PC-3 (cell line): ENCODE data around the gene ZNF544. TPM values are rescaled to one million over a fixed set of nuclear protein-coding genes. Genes with fewer than 3 reads are reported as not detected.

Source experiments
- ATAC-seq: fragments of 200-7000 bp; cut with Tn5 transposase; 2 replicates; pipeline ENCODE4 v1.9.1; 2020; ENCODE audit warnings: mild to moderate bottlenecking, moderate library complexity
- BruUV-seq: library from RNA; stranded (reverse); fragments of 400-500 nt; replicated peaks from 2 replicates; lab custom pipeline; 2021; lab: Mats Ljungman, UMichigan
- CTCF ChIA-PET: fragments of 300-600 bp; sonication (Branson Sonifier 250); formaldehyde crosslinking; loops from one replicate; lab custom pipeline; 2022; ENCODE audit warnings: antibody characterized with exemption; lab: Charles Lee
- POLR2A ChIA-PET: fragments of 300-600 bp; sonication (Branson Sonifier 250); formaldehyde crosslinking; loops from one replicate; lab custom pipeline; 2022; ENCODE audit warnings: antibody characterized with exemption; ENCODE audit not compliant: unreplicated experiment; lab: Charles Lee
- DNase-seq: peaks from one replicate; pipeline ENCODE4 v3.0.0-alpha.2; 2015
- H2AFZ ChIP-seq: fragments of 300-600 bp; sonication (generic); 2 replicates; pipeline ENCODE4 v1.6.0; 2016; ENCODE audit warnings: antibody characterized with exemption, low read length
- H3F3A ChIP-seq: fragments of 300-600 bp; sonication (generic); one replicate; pipeline ENCODE4 v1.6.0; 2017; ENCODE audit warnings: antibody characterized with exemption, low read length, control low read depth, mild to moderate bottlenecking; ENCODE audit not compliant: unreplicated experiment
- H3K27ac ChIP-seq: fragments of 300-600 bp; sonication (generic); 2 replicates; pipeline ENCODE4 v1.5.1; 2016; ENCODE audit warnings: mild to moderate bottlenecking, low read length
- H3K27me3 ChIP-seq: fragments of 300-600 bp; sonication (generic); 2 replicates; pipeline ENCODE4 v1.6.1; 2016; ENCODE audit warnings: low read length, mixed read lengths
- H3K36me3 ChIP-seq: fragments of 300-600 bp; sonication (generic); 2 replicates; pipeline ENCODE4 v1.6.1; 2016; ENCODE audit warnings: low read depth, mixed run types, low read length, mixed read lengths
- H3K4me1 ChIP-seq: fragments of 300-600 bp; sonication (generic); 2 replicates; pipeline ENCODE4 v1.5.1; 2016; ENCODE audit warnings: low read length; ENCODE audit not compliant: insufficient read depth
- H3K4me2 ChIP-seq: fragments of 300-600 bp; sonication (generic); 2 replicates; pipeline ENCODE4 v1.6.0; 2016; ENCODE audit warnings: low read length
- H3K4me3 ChIP-seq: fragments of 300-600 bp; sonication (generic); 2 replicates; pipeline ENCODE4 v1.5.1; 2016; ENCODE audit warnings: mild to moderate bottlenecking, low read length, mixed read lengths
- H3K79me2 ChIP-seq: fragments of 300-600 bp; sonication (generic); 2 replicates; pipeline ENCODE4 v1.6.1; 2017; ENCODE audit warnings: low read length, mixed read lengths
- H3K9ac ChIP-seq: fragments of 300-600 bp; sonication (generic); 2 replicates; pipeline ENCODE4 v1.6.0; 2016; ENCODE audit warnings: mild to moderate bottlenecking, low read length
- H3K9me2 ChIP-seq: fragments of 300-600 bp; sonication (generic); replicated peaks from 2 replicates; pipeline ENCODE4 v1.6.1; 2016; ENCODE audit warnings: mixed run types, low read length, mixed read lengths
- H3K9me3 ChIP-seq: fragments of 300-600 bp; sonication (generic); 2 replicates; pipeline ENCODE4 v1.6.1; 2016; ENCODE audit warnings: low read length, mixed read lengths
- H4K20me1 ChIP-seq: fragments of 300-600 bp; sonication (generic); 2 replicates; pipeline ENCODE4 v1.6.1; 2016; ENCODE audit warnings: low read length, mixed read lengths
- EZH2 ChIP-seq: fragments of 300-600 bp; sonication (generic); IDR thresholded peaks from one replicate; pipeline ENCODE4 v1.6.1; 2017; ENCODE audit warnings: antibody characterized with exemption, mild to moderate bottlenecking, low read length; ENCODE audit not compliant: unreplicated experiment
- EZH2phosphoT487 ChIP-seq: fragments of 300-600 bp; sonication (generic); IDR thresholded peaks from 2 replicates; pipeline ENCODE4 v1.6.1; 2018; ENCODE audit warnings: mild to moderate bottlenecking, antibody characterized with exemption, low read length, borderline replicate concordance
- intact Hi-C: fragments of 100-400 bp; cut with micrococcal nuclease; formaldehyde crosslinking; loops from 2 replicates; pipeline ENCODE4 v1.9.0; 2023
- total RNA-seq: library from RNA; depleted of rRNA; stranded (reverse); fragments of >200 nt; gene quantifications from 2 replicates; pipeline ENCODE4 v1.2.3, GENCODE V29; 2014
- TF ChIP-seq, protein P1 (sequence below): fragments of 300-600 bp; sonication (generic); conservative IDR thresholded peaks from 2 replicates; pipeline ENCODE4 v1.5.1; 2017; ENCODE audit warnings: antibody characterized with exemption, low read depth, mild to moderate bottlenecking, low read length

The ZNF544 gene
- total RNA-seq, 1 experiment from 2014 or later = 115 TPM

DNA sequence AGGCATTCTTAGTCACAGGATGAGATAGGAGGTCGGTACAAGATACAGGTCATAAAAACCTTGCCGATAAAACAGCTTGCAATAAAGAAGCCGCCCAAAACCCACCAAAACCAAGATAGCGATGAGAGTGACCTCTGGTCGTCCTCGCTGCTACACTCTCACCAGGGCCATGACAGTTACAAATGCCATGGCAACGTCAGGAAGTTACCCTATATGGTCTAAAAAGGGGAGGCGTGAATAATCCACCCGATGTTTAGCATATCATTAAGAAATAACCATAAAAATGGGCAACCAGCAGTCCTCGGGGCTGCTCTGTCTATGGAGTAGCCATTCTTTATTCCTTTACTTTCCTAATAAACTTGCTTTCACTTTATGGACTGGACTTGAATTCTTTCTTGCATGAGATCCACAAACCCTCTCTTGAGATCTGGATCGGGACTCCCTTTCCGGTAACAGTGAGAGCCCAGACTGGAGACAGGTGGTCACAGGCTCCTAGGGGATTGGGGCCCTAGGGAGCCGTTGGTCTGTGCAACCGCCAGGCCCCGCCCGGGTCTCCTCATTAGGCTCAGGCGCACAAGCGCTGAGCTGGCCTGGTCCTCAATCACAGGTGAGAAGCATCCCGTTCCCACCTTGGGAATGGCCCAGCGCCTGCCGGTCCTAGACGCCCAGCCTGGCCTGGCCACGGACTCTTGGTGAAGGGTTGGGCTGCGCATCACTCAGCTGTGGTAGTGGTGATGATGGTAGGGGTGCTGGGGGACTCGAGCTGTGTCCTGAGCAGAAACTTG, 10.9 kb upstream of the ZNF544 start:
- Histone ChIP-seq H3K9ac (no peak overlapping the region), H4K20me1 (no peaks in the 10 kb centered on the region), H3K4me1 (no peaks in the 10 kb centered on the region), H3K9me3 (peaks cover 33% of the 10 kb centered on the region), H2AFZ (no peak overlapping the region), H3K79me2 (no peaks in the 10 kb centered on the region), H3K27me3 (no peaks in the 10 kb centered on the region), H3F3A (no peaks in the 10 kb centered on the region), H3K36me3 (peaks cover 21% of the 10 kb centered on the region), H3K27ac (no peak overlapping the region), H3K4me2 (no peak overlapping the region), H3K4me3 (no peak overlapping the region), H3K9me2 (no peaks in the 10 kb centered on the region)
- CTCF ChIA-PET = no interaction called here
- no peak for DNase-seq
- POLR2A ChIA-PET = no interaction called here
- intact Hi-C loops = no loop called here
- ATAC-seq = no peak
- TF ChIP-seq, protein P1, sequence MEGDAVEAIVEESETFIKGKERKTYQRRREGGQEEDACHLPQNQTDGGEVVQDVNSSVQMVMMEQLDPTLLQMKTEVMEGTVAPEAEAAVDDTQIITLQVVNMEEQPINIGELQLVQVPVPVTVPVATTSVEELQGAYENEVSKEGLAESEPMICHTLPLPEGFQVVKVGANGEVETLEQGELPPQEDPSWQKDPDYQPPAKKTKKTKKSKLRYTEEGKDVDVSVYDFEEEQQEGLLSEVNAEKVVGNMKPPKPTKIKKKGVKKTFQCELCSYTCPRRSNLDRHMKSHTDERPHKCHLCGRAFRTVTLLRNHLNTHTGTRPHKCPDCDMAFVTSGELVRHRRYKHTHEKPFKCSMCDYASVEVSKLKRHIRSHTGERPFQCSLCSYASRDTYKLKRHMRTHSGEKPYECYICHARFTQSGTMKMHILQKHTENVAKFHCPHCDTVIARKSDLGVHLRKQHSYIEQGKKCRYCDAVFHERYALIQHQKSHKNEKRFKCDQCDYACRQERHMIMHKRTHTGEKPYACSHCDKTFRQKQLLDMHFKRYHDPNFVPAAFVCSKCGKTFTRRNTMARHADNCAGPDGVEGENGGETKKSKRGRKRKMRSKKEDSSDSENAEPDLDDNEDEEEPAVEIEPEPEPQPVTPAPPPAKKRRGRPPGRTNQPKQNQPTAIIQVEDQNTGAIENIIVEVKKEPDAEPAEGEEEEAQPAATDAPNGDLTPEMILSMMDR = no peak
- no peak for TF ChIP-seq EZH2phosphoT487
- TF ChIP-seq EZH2 = no peak
- no TSS peak for BruUV-seq

DNA sequence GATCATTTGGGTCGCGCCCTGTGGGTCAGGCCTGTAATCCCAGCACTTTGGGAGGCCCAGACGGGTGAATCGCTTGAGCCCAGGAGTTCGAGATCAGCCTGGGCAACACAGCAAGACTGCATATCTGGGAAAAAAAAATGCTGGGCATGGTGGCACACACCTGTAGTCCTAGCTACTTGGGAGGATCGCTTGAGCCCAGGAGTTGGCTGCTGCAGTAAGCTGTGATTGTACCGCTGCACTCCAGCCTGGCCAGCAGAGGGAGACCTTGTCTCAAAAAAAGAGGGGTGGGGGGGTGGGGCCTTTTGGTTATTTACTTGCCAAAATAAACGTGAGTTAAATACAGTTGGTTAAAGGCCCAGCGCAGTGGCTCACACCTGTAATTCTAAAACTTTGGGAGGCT, 9.8 kb upstream of the ZNF544 start:
- Histone ChIP-seq H3K27me3 (no peaks in the 10 kb centered on the region), H3K9me3 (peaks cover 31% of the 10 kb centered on the region), H3F3A (no peaks in the 10 kb centered on the region), H3K4me1 (no peaks in the 10 kb centered on the region), H3K4me2 (no peak overlapping the region), H3K9me2 (no peaks in the 10 kb centered on the region), H3K4me3 (no peak overlapping the region), H3K36me3 (peaks cover 10% of the 10 kb centered on the region), H4K20me1 (no peaks in the 10 kb centered on the region), H2AFZ (no peak overlapping the region), H3K9ac (no peak overlapping the region), H3K79me2 (no peaks in the 10 kb centered on the region), H3K27ac (no peak overlapping the region)
- TF ChIP-seq, protein P1 = peak; percentile 53
- no peak for TF ChIP-seq EZH2
- TF ChIP-seq EZH2phosphoT487 = no peak
- ATAC-seq (peak; percentile 54; the same call in 1 of the 2 replicates), DNase-seq (peak; percentile 40)
- no TSS peak for BruUV-seq
- intact Hi-C loops = no loop called here
- ChIA-PET CTCF (no interaction called here), POLR2A (interaction anchor here (0.5 kb wide), 1 partner anchor 153 kb away, joined by 3 read pairs; no protein-coding TSS in a partner anchor)

DNA sequence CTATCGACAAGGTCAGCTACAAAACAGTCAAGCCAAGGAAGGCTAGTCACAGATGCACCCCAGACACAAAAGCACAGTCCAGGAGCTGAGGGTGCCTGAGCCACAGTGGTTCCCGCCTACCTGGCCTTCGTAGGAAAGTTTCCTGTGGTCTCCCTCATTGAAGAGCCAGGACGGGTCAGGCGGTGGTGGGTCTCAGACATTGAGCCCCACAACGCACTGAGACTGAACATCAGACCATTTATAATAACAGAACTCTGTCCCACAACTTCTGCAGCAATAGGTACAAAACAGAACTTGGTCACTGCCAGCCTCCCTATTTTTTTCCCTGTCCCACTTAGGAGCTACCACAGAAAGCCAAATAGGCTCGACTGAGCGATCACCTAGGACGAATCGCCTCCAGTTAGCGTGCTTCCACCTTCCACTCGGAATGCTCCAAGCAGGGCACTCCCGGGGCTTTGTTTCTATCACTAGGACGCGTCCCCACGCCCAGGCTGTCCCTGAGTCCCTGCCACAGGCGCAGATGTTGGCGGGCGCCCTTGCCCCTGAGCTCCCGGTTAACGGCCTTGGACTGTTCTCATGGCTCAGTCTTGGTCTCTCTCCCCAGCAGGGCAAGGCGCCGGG, 640 bp upstream of the ZNF544 start:
- H3K4me1 ChIP-seq = peaks cover 14% of the 10 kb centered on the region
- H3K9me2 ChIP-seq = no peaks in the 10 kb centered on the region
- peak overlapping the region; percentile 92 for H3K9ac ChIP-seq
- H4K20me1 ChIP-seq = no peaks in the 10 kb centered on the region
- intact Hi-C loops = no loop called here
- DNase-seq (no peak), ATAC-seq (no peak)
- peaks cover 34% of the 10 kb centered on the region for H3K36me3 ChIP-seq
- no peaks in the 10 kb centered on the region for H3K27me3 ChIP-seq
- H3K4me2 ChIP-seq = peak overlapping the region; percentile 89
- TF ChIP-seq, protein P1 = no peak
- TF ChIP-seq EZH2phosphoT487 (no peak), EZH2 (no peak)
- BruUV-seq = TSS peak; percentile 89
- H3K9me3 ChIP-seq = peaks cover 18% of the 10 kb centered on the region
- no peaks in the 10 kb centered on the region for H3F3A ChIP-seq
- ChIA-PET POLR2A (interaction anchor here (1.0 kb wide), 1 partner anchor 135 kb away, joined by 5 read pairs; the partner anchor contains the start of gene ZNF497), CTCF (interaction anchor here (0.6 to 0.8 kb wide), 2 partner anchors 48 to 311 kb away, joined by 3 to 11 read pairs; partner anchors contain the start of gene ZNF417)
- peak overlapping the region; percentile 72 for H3K4me3 ChIP-seq
- H3K27ac ChIP-seq = peak overlapping the region; percentile 69
- H2AFZ ChIP-seq = peak overlapping the region; percentile 94
- H3K79me2 ChIP-seq = peaks cover 31% of the 10 kb centered on the region
